Nasal cavity respiratory epithelium epithelial cell of viscerocranial mucosa (primary cell): ENCODE data around the gene ARMCX2. TPM values are rescaled to one million over a fixed set of nuclear protein-coding genes. Genes with fewer than 3 reads are reported as not detected.

ENCODE experiments used
- total RNA-seq: library from RNA; depleted of rRNA; stranded (reverse); fragments of >200 nt; gene quantifications from 2 replicates; pipeline ENCODE4 v1.2.3, GENCODE V29; 2014

ARMCX2 gene
- total RNA-seq: 33.0 and 35.2 TPM in 2 replicates

DNA sequence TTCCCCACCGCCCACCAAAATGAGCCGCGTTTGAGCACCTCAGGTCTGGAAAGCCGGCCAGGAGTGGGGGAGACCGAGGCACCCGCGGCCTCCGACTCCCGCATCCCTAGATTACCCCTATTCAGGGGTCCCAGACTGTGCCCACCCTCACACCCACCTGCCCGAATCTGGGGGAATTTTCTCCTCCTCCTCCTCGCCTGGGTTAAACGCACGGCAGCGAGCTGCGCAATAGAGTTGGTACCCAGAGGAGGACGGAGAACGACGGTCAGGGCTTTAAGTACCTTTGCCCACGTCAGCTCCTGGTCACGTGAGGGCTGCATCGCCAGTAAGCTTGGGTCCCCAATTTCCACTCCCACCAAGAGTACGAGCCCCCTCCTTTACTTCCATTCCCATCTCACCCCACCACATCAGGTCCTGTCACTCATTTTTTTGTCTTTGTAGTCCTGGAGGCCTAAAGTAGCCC is at the start of gene ARMCX2:
Gene ARMCX2, minus strand, starts transcription at position 250 of the 463 bp plus-strand sequence. CDS start 2,262 bp downstream, outside the sequence.

GRCh38 chrX:101617211-101618191 is 42.1 kb downstream of the ARMCX2 start, which contains the start of gene ARMCX6:
ARMCX6 (minus strand) TSS chrX:101618000; CDS start chrX:101616620, 1,380 bp downstream.

Other genes with a start within 250 kb of the ARMCX2 start
- gene ARMCX4, start 174.4 kb downstream of the ARMCX2 start, total RNA-seq: 0.34 and 1.8 TPM in 2 replicates
- gene ARMCX1, start 109.3 kb downstream of the ARMCX2 start, total RNA-seq: 10.3 and 13.0 TPM in 2 replicates
- gene ARMCX6, start 41.9 kb downstream of the ARMCX2 start, total RNA-seq: 15.2 and 15.4 TPM in 2 replicates
- gene ARMCX3, start 36.7 kb downstream of the ARMCX2 start, total RNA-seq: 48.5 and 48.9 TPM in 2 replicates